PC-9 (cell line): ENCODE data around the gene TBX3.

Source experiments
- CTCF ChIP-seq: fragments of 200-600 bp; sonication (generic); conservative IDR thresholded peaks from 2 replicates; pipeline ENCODE4 v1.6.1; 2017; ENCODE audit warnings: mixed run types, antibody characterized with exemption, mild to moderate bottlenecking, moderate library complexity
- EZH2 ChIP-seq: fragments of 200-600 bp; sonication (generic); IDR thresholded peaks from 2 replicates; pipeline ENCODE4 v1.8.0; 2017; ENCODE audit warnings: antibody characterized with exemption, low read depth

GRCh38 chr12:114684870-114685273, 897 bp upstream of the TBX3 start:
- TF ChIP-seq CTCF, result no peak
- TF ChIP-seq EZH2, result no peak
